WTC11 (cell line): Measurements from ENCODE around the gene NOC3L. TPM values are rescaled to one million over a fixed set of nuclear protein-coding genes. Genes with fewer than 3 reads are reported as not detected.

Experiments used
- ATAC-seq: fragments of 200-7000 bp; cut with Tn5 transposase; 2 replicates; pipeline ENCODE4 v1.10.0; 2021; ENCODE audit warnings: mild to moderate bottlenecking, moderate library complexity
- CTCF ChIA-PET: fragments of 300-600 bp; sonication (Branson Sonifier 250); formaldehyde crosslinking; loops from one replicate; lab custom pipeline; 2021; ENCODE audit warnings: antibody characterized with exemption; lab: Charles Lee
- POLR2A ChIA-PET: fragments of 350-600 bp; sonication (Branson Sonifier 250); formaldehyde crosslinking; loops from one replicate; lab custom pipeline; 2021; ENCODE audit warnings: antibody characterized with exemption; lab: Charles Lee
- DNase-seq: peaks from one replicate; pipeline ENCODE4 v3.0.0; 2021; ENCODE audit warnings: low spot score
- H3K27ac Mint-ChIP-seq: 2 replicates; pipeline ENCODE4 v1.8.0; 2021; ENCODE audit warnings: mixed read lengths
- H3K27me3 Mint-ChIP-seq: 2 replicates; pipeline ENCODE4 v1.8.0; 2021; ENCODE audit warnings: low read depth, mild to moderate bottlenecking, moderate library complexity, mixed read lengths
- H3K36me3 Mint-ChIP-seq: 2 replicates; pipeline ENCODE4 v1.8.0; 2021; ENCODE audit warnings: mixed read lengths
- H3K4me1 Mint-ChIP-seq: 2 replicates; pipeline ENCODE4 v1.8.0; 2022; ENCODE audit warnings: mixed read lengths
- H3K4me3 Mint-ChIP-seq: 2 replicates; pipeline ENCODE4 v1.8.0; 2021; ENCODE audit warnings: mild to moderate bottlenecking, moderate library complexity, mixed read lengths
- H3K9me3 Mint-ChIP-seq: 2 replicates; pipeline ENCODE4 v1.8.0; 2021; ENCODE audit warnings: mixed read lengths
- ARID4B ChIP-seq: sonication (generic); formaldehyde crosslinking; IDR thresholded peaks from 2 replicates; pipeline ENCODE4 v1.8.0; 2023; ENCODE audit warnings: missing genetic modification reagents, mild to moderate bottlenecking, borderline replicate concordance
- CREB1 ChIP-seq: sonication (generic); formaldehyde crosslinking; IDR thresholded peaks from 2 replicates; pipeline ENCODE4 v1.8.0; 2023; ENCODE audit warnings: mild to moderate bottlenecking, missing genetic modification reagents
- CREM ChIP-seq: sonication (generic); formaldehyde crosslinking; IDR thresholded peaks from 2 replicates; pipeline ENCODE4 v1.8.1; 2022; ENCODE audit warnings: mild to moderate bottlenecking, missing genetic modification reagents, moderate library complexity
- ETV6 ChIP-seq: sonication (generic); formaldehyde crosslinking; IDR thresholded peaks from 2 replicates; pipeline ENCODE4 v1.8.1; 2022; ENCODE audit warnings: mild to moderate bottlenecking, missing genetic modification reagents
- FOXP1 ChIP-seq: sonication (generic); formaldehyde crosslinking; IDR thresholded peaks from 2 replicates; pipeline ENCODE4 v1.8.0; 2022; ENCODE audit warnings: missing genetic modification reagents, mild to moderate bottlenecking, moderate library complexity, borderline replicate concordance
- GRHL2 ChIP-seq: fragments of 250-450 bp; sonication (Bioruptor Pico); IDR thresholded peaks from 2 replicates; pipeline ENCODE4 v1.8.0; 2022; ENCODE audit warnings: mild to moderate bottlenecking, moderate library complexity; ENCODE audit not compliant: insufficient replicate concordance, severe bottlenecking
- JAZF1 ChIP-seq: fragments of 250-450 bp; sonication (Bioruptor Pico); IDR thresholded peaks from 2 replicates; pipeline ENCODE4 v1.9.0; 2021; ENCODE audit warnings: moderate library complexity, mild to moderate bottlenecking, inconsistent platforms
- MXD4 ChIP-seq: fragments of 250-450 bp; sonication (Bioruptor Pico); IDR thresholded peaks from 2 replicates; pipeline ENCODE4 v1.8.0; 2021; ENCODE audit warnings: mild to moderate bottlenecking, moderate library complexity, borderline replicate concordance
- MYBL2 ChIP-seq: sonication (generic); formaldehyde crosslinking; IDR thresholded peaks from 2 replicates; pipeline ENCODE4 v1.8.1; 2023; ENCODE audit warnings: mild to moderate bottlenecking, moderate library complexity, missing genetic modification reagents
- NFATC4 ChIP-seq: fragments of 250-450 bp; sonication (Bioruptor Pico); IDR thresholded peaks from 2 replicates; pipeline ENCODE4 v1.9.0; 2021; ENCODE audit warnings: mild to moderate bottlenecking
- NFYB ChIP-seq: sonication (generic); formaldehyde crosslinking; conservative IDR thresholded peaks from 2 replicates; pipeline ENCODE4 v1.8.0; 2022; ENCODE audit warnings: low read depth, missing genetic modification reagents
- TCF7 ChIP-seq: sonication (generic); formaldehyde crosslinking; IDR thresholded peaks from 2 replicates; pipeline ENCODE4 v1.8.0; 2022; ENCODE audit warnings: mild to moderate bottlenecking, low read depth, missing genetic modification reagents, moderate library complexity
- ZMAT4 ChIP-seq: fragments of 250-450 bp; sonication (Bioruptor Pico); IDR thresholded peaks from 2 replicates; pipeline ENCODE4 v1.9.0; 2021; ENCODE audit warnings: mild to moderate bottlenecking
- ZNF121 ChIP-seq: sonication (generic); formaldehyde crosslinking; IDR thresholded peaks from 2 replicates; pipeline ENCODE4 v1.8.0; 2023; ENCODE audit warnings: missing genetic modification reagents
- ZNF219 ChIP-seq: sonication (generic); formaldehyde crosslinking; IDR thresholded peaks from 2 replicates; pipeline ENCODE4 v1.8.0; 2023; ENCODE audit warnings: missing genetic modification reagents, mild to moderate bottlenecking, borderline replicate concordance
- ZNF232 ChIP-seq: sonication (generic); formaldehyde crosslinking; IDR thresholded peaks from 2 replicates; pipeline ENCODE4 v1.8.0; 2022; ENCODE audit warnings: mild to moderate bottlenecking, missing genetic modification reagents
- ZNF671 ChIP-seq: fragments of 250-450 bp; sonication (Bioruptor Pico); IDR thresholded peaks from 2 replicates; pipeline ENCODE4 v1.8.0; 2021; ENCODE audit warnings: mild to moderate bottlenecking
- total RNA-seq: library from RNA; stranded (reverse); gene quantifications from 3 replicates; pipeline ENCODE4 v1.2.3, GENCODE V29; 2021

NOC3L gene
- total RNA-seq, 1 experiment from 2014 or later, result 26.1 TPM

- no peak for TF ChIP-seq ZNF232 (CRISPR knock-in tag)
- TF ChIP-seq ZNF219 (CRISPR knock-in tag), result no peak
- TF ChIP-seq CREM (CRISPR knock-in tag), result no peak
- no peak for TF ChIP-seq TCF7 (CRISPR knock-in tag)
- TF ChIP-seq ZNF121 (CRISPR knock-in tag), result no peak
- no peak for TF ChIP-seq ZMAT4 (CRISPR knock-in tag)
- no peak for TF ChIP-seq GRHL2
- TF ChIP-seq NFYB (CRISPR knock-in tag), result no peak
- TF ChIP-seq MYBL2, result no peak
- no peak for TF ChIP-seq CREB1 (CRISPR knock-in tag)
- ChIA-PET CTCF (interaction anchor here (0.6 to 1.8 kb wide), 5 partner anchors 42 to 850 kb away, joined by 3 to 9 read pairs (median 3); partner anchors contain the start of gene TBC1D12), POLR2A (no interaction called here)
- Mint-ChIP-seq H3K4me3 (peak overlapping the region; percentile 94), H3K9me3 (no peaks in the 10 kb centered on the region), H3K27ac (no peak overlapping the region), H3K4me1 (peaks cover 10% of the 10 kb centered on the region), H3K27me3 (peaks cover 38% of the 10 kb centered on the region), H3K36me3 (peaks cover 33% of the 10 kb centered on the region)
- ATAC-seq, result no peak
- DNase-seq, result no peak
Observed at GRCh38 chr10:94361171-94361794, 1.5 kb downstream of the NOC3L start.

GRCh38 chr10:94358480-94358879, 4.3 kb downstream of the NOC3L start:
- ATAC-seq, result no peak
- no peaks in the 10 kb centered on the region for H3K9me3 Mint-ChIP-seq
- H3K4me3 Mint-ChIP-seq, result no peak overlapping the region
- TF ChIP-seq NFYB (CRISPR knock-in tag), result no peak
- TF ChIP-seq ARID4B, result no peak
- TF ChIP-seq, all 79 proteins: peak for 0
- CTCF ChIA-PET, result interaction anchor here (1.0 kb wide), 1 partner anchor 86 kb away, joined by 3 read pairs; no protein-coding TSS in a partner anchor
- Mint-ChIP-seq H3K27ac (no peak overlapping the region), H3K27me3 (peaks cover 10% of the 10 kb centered on the region), H3K4me1 (peaks cover 10% of the 10 kb centered on the region), H3K36me3 (peaks cover 49% of the 10 kb centered on the region)
- no peak for DNase-seq
- POLR2A ChIA-PET, result no interaction called here

- H3K4me3 Mint-ChIP-seq, result no peak overlapping the region
- DNase-seq, result no peak
- H3K27ac Mint-ChIP-seq, result no peak overlapping the region
- ChIA-PET CTCF (no interaction called here), POLR2A (no interaction called here)
- TF ChIP-seq NFATC4 (CRISPR knock-in tag), result no peak
- TF ChIP-seq FOXP1 (CRISPR knock-in tag), result no peak
- TF ChIP-seq, all 79 proteins: peak for 0
- ATAC-seq, result no peak
- H3K36me3 Mint-ChIP-seq, result peaks cover 58% of the 10 kb centered on the region
- H3K4me1 Mint-ChIP-seq, result peaks cover 10% of the 10 kb centered on the region
- H3K9me3 Mint-ChIP-seq, result no peaks in the 10 kb centered on the region
- H3K27me3 Mint-ChIP-seq, result no peaks in the 10 kb centered on the region
Observed at GRCh38 chr10:94357193-94357592, 5.5 kb downstream of the NOC3L start.

GRCh38 chr10:94355841-94356240, 6.9 kb downstream of the NOC3L start:
- TF ChIP-seq CREM (CRISPR knock-in tag) (no peak), JAZF1 (CRISPR knock-in tag) (no peak), ETV6 (no peak), MXD4 (CRISPR knock-in tag) (no peak), ZNF671 (no peak)
- Mint-ChIP-seq H3K4me3 (no peak overlapping the region), H3K36me3 (peaks cover 68% of the 10 kb centered on the region), H3K4me1 (no peaks in the 10 kb centered on the region), H3K27ac (no peak overlapping the region), H3K27me3 (no peaks in the 10 kb centered on the region), H3K9me3 (no peaks in the 10 kb centered on the region)
- POLR2A ChIA-PET, result no interaction called here
- no peak for DNase-seq
- CTCF ChIA-PET, result no interaction called here
- ATAC-seq, result no peak
